SU-DHL-6 (cell line): ENCODE results near the gene TACO1.

ENCODE experiments used
- H2AFZ ChIP-seq: fragments of 200-600 bp; sonication (generic); 2 replicates; pipeline ENCODE4 v1.6.1; 2014; ENCODE audit warnings: low read depth, mild to moderate bottlenecking, moderate library complexity, mixed read lengths, antibody characterized with exemption, low read length; ENCODE audit not compliant: severe bottlenecking
- H3F3A ChIP-seq: fragments of 200-600 bp; shearing (Covaris generic); 2 replicates; pipeline ENCODE4 v1.6.0; 2016; ENCODE audit warnings: antibody characterized with exemption, mild to moderate bottlenecking; ENCODE audit not compliant: insufficient read depth
- H3K27ac ChIP-seq: fragments of 200-600 bp; sonication (generic); 2 replicates; pipeline ENCODE4 v1.5.1; 2016; ENCODE audit warnings: low read depth, mild to moderate bottlenecking, low read length, moderate library complexity, mixed read lengths
- H3K27me3 ChIP-seq: fragments of 200-600 bp; sonication (generic), shearing (Covaris generic); 2 replicates; pipeline ENCODE4 v1.6.0; 2014; ENCODE audit warnings: mild to moderate bottlenecking, low read length
- H3K36me3 ChIP-seq: fragments of 200-600 bp; sonication (generic); 2 replicates; pipeline ENCODE4 v1.6.1; 2014; ENCODE audit warnings: mild to moderate bottlenecking, low read length, mixed read lengths
- H3K4me2 ChIP-seq: fragments of 300-600, 200-600 bp; shearing (Covaris generic), sonication (generic); 2 replicates; pipeline ENCODE4 v1.6.0; 2014; ENCODE audit warnings: low read length, low read depth, mild to moderate bottlenecking; ENCODE audit not compliant: poor library complexity, severe bottlenecking
- H3K4me3 ChIP-seq: fragments of 200-600 bp; sonication (generic); 2 replicates; pipeline ENCODE4 v1.5.1; 2014; ENCODE audit warnings: antibody characterized with exemption, low read length, mild to moderate bottlenecking, mixed read lengths; ENCODE audit not compliant: insufficient read depth, poor library complexity, severe bottlenecking
- H3K79me2 ChIP-seq: fragments of 200-600 bp; sonication (generic); 2 replicates; pipeline ENCODE4 v1.6.1; 2014; ENCODE audit warnings: mild to moderate bottlenecking, low read length, moderate library complexity; ENCODE audit not compliant: insufficient read depth
- H3K9ac ChIP-seq: fragments of 200-600 bp; sonication (generic); 2 replicates; pipeline ENCODE4 v1.7.0; 2014; ENCODE audit warnings: mild to moderate bottlenecking, low read length
- H3K9me2 ChIP-seq: fragments of 200-600 bp; sonication (generic); replicated peaks from 2 replicates; pipeline ENCODE4 v1.6.1; 2014; ENCODE audit warnings: low read length; ENCODE audit not compliant: insufficient read depth
- H3K9me3 ChIP-seq: fragments of 200-600 bp; sonication (generic); 2 replicates; pipeline ENCODE4 v1.6.1; 2014; ENCODE audit warnings: low read length, mixed read lengths; ENCODE audit not compliant: insufficient read depth
- H4K20me1 ChIP-seq: fragments of 200-600 bp; sonication (generic); 2 replicates; pipeline ENCODE4 v1.6.1; 2014; ENCODE audit warnings: low read depth, mild to moderate bottlenecking, antibody characterized with exemption, low read length, moderate library complexity, mixed read lengths
- EZH2phosphoT487 ChIP-seq: fragments of 200-600 bp; sonication (generic), shearing (Covaris generic); conservative IDR thresholded peaks from 2 replicates; pipeline ENCODE4 v1.6.1; 2018; ENCODE audit warnings: mild to moderate bottlenecking, antibody characterized with exemption, low read length, moderate library complexity, mixed read lengths
- TF ChIP-seq, protein P1 (sequence below): fragments of 200-600 bp; sonication (generic); IDR thresholded peaks from one replicate; pipeline ENCODE4 v1.5.1; 2017; ENCODE audit warnings: antibody characterized with exemption, mild to moderate bottlenecking, low read length, moderate library complexity; ENCODE audit not compliant: insufficient read depth, poor library complexity, severe bottlenecking

The TACO1 gene

GRCh38 chr17:63635290-63635689 lies 34.6 kb downstream of the TACO1 start:
- Histone ChIP-seq H3K9me3 (no peaks in the 10 kb centered on the region), H3K9ac (no peak overlapping the region), H3K27me3 (no peaks in the 10 kb centered on the region), H3K4me2 (no peak overlapping the region), H3K9me2 (no peaks in the 10 kb centered on the region), H3K27ac (no peak overlapping the region), H3F3A (no peaks in the 10 kb centered on the region), H3K4me3 (no peak overlapping the region), H3K79me2 (no peaks in the 10 kb centered on the region), H2AFZ (no peak overlapping the region), H3K36me3 (no peaks in the 10 kb centered on the region), H4K20me1 (no peaks in the 10 kb centered on the region)
- TF ChIP-seq, protein P1, sequence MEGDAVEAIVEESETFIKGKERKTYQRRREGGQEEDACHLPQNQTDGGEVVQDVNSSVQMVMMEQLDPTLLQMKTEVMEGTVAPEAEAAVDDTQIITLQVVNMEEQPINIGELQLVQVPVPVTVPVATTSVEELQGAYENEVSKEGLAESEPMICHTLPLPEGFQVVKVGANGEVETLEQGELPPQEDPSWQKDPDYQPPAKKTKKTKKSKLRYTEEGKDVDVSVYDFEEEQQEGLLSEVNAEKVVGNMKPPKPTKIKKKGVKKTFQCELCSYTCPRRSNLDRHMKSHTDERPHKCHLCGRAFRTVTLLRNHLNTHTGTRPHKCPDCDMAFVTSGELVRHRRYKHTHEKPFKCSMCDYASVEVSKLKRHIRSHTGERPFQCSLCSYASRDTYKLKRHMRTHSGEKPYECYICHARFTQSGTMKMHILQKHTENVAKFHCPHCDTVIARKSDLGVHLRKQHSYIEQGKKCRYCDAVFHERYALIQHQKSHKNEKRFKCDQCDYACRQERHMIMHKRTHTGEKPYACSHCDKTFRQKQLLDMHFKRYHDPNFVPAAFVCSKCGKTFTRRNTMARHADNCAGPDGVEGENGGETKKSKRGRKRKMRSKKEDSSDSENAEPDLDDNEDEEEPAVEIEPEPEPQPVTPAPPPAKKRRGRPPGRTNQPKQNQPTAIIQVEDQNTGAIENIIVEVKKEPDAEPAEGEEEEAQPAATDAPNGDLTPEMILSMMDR: no peak
- TF ChIP-seq EZH2phosphoT487: no peak

DNA sequence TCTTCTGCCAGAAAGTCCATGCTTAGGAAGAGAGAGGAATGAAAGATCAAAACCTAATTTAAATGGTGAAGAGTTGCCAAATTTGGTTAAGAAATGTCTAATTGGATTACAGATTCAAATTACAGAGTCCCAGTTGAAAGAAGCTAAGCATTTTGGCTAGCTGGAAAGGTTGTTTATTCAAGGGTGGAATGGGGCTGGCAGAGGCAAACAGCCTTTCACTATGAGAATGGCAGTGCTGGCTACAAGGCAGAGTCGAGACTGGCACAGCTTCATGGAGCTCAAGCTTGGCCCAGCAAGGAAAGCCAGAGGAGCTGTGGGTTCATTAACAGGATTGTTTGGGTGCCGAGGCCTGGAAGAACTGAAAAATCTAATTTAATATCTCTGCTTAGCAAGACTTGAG lies 35.1 kb downstream of the TACO1 start:
- TF ChIP-seq, protein P1: no peak
- TF ChIP-seq EZH2phosphoT487: no peak
- Histone ChIP-seq H3K4me2 (no peak overlapping the region), H3K36me3 (no peaks in the 10 kb centered on the region), H3K4me3 (no peak overlapping the region), H3K9ac (no peak overlapping the region), H2AFZ (no peak overlapping the region), H3K27ac (no peak overlapping the region), H3K9me3 (no peaks in the 10 kb centered on the region), H3K9me2 (no peaks in the 10 kb centered on the region), H3K79me2 (no peaks in the 10 kb centered on the region), H4K20me1 (no peaks in the 10 kb centered on the region), H3F3A (no peaks in the 10 kb centered on the region), H3K27me3 (no peaks in the 10 kb centered on the region)

GRCh38 chr17:63639125-63639524 lies 38.4 kb downstream of the TACO1 start:
- H3K4me3 ChIP-seq: no peak overlapping the region
- no peaks in the 10 kb centered on the region for H3K79me2 ChIP-seq
- no peaks in the 10 kb centered on the region for H4K20me1 ChIP-seq
- no peaks in the 10 kb centered on the region for H3K27me3 ChIP-seq
- TF ChIP-seq, protein P1: no peak
- no peak for TF ChIP-seq EZH2phosphoT487
- no peaks in the 10 kb centered on the region for H3F3A ChIP-seq
- H3K9me3 ChIP-seq: no peaks in the 10 kb centered on the region
- no peak overlapping the region for H3K27ac ChIP-seq
- H3K36me3 ChIP-seq: no peaks in the 10 kb centered on the region
- no peak overlapping the region for H3K4me2 ChIP-seq
- H3K9me2 ChIP-seq: no peaks in the 10 kb centered on the region
- H2AFZ ChIP-seq: no peak overlapping the region
- H3K9ac ChIP-seq: no peak overlapping the region
